NCI-H1105 treated with DMSO at 0.1 percent for 48 hours (cell line): ENCODE results near the gene SYNGR2.
A peak's percentile ranks its signal among the peaks of the same experiment; 100 is the strongest.

Experiments used
- DNase-seq: peaks from one replicate; lab custom pipeline; 2025; lab: John Stamatoyannopoulos, UW

Gene SYNGR2

GRCh38 chr17:78204387-78205123 lies 36.2 kb downstream of the SYNGR2 start:
- DNase-seq: no peak

- DNase-seq: no peak
These were observed 36.9 kb downstream of the SYNGR2 start for GRCh38 chr17:78205124-78205775.

GRCh38 chr17:78206298-78206697 lies 37.9 kb downstream of the SYNGR2 start:
- DNase-seq: no peak

- no peak for DNase-seq
These were observed 40.1 kb downstream of the SYNGR2 start for GRCh38 chr17:78208486-78208885.

GRCh38 chr17:78210111-78210510 lies 41.7 kb downstream of the SYNGR2 start:
- no peak for DNase-seq

- DNase-seq: no peak
These were observed 42.7 kb downstream of the SYNGR2 start for GRCh38 chr17:78211032-78211431.

GRCh38 chr17:78214016-78214705 lies 45.8 kb downstream of the SYNGR2 start, which contains the start of gene BIRC5:
TSS of gene BIRC5 (plus strand) at chr17:78214253. CDS start at chr17:78214317, 64 bp downstream.
- peak; percentile 81 for DNase-seq

- DNase-seq: no peak
These were observed 46.3 kb downstream of the SYNGR2 start for GRCh38 chr17:78214706-78215061.

GRCh38 chr17:78219396-78220150 lies 51.2 kb downstream of the SYNGR2 start:
- DNase-seq: no peak
